HepG2 (cell line): Measurements from ENCODE around the gene TMUB1. TPM values are rescaled to one million over a fixed set of nuclear protein-coding genes. Genes with fewer than 3 reads are reported as not detected.

Source experiments
- EP300 ChIP-seq, 3 experiments: sonication (generic) in 1 of 3; formaldehyde crosslinking in 1 of 3; IDR thresholded peaks; 2 replicates each; pipeline versions ENCODE4 v1.5.1 to v1.6.1; 2011 to 2020; ENCODE audit warnings: low read depth in 2 of 3, low read length in 2 of 3, borderline replicate concordance in 1 of 3, improper control_type of control experiment in 1 of 3, mild to moderate bottlenecking in 1 of 3, missing genetic modification reagents in 1 of 3, moderate library complexity in 1 of 3
- HCFC1 ChIP-seq: fragments of 150-350 bp; IDR thresholded peaks from 2 replicates; pipeline ENCODE4 v1.6.1; 2014; ENCODE audit warnings: low read depth, low read length
- NCOA5 ChIP-seq: sonication (generic); formaldehyde crosslinking; IDR thresholded peaks from 2 replicates; pipeline ENCODE4 v1.4.0; 2020; ENCODE audit warnings: missing genetic modification reagents
- POGK ChIP-seq: sonication (generic); formaldehyde crosslinking; conservative IDR thresholded peaks from 2 replicates; pipeline ENCODE4 v1.8.0; 2022; ENCODE audit warnings: mild to moderate bottlenecking, moderate library complexity, missing genetic modification reagents
- RBAK ChIP-seq: sonication (generic); formaldehyde crosslinking; IDR thresholded peaks from 2 replicates; pipeline ENCODE4 v1.5.1; 2020; ENCODE audit warnings: mild to moderate bottlenecking, missing genetic modification reagents
- RFX5 ChIP-seq: IDR thresholded peaks from 2 replicates; pipeline ENCODE4 v1.6.1; 2011; ENCODE audit warnings: low read depth, low read length, improper control_type of control experiment
- SETDB1 ChIP-seq: sonication (generic); formaldehyde crosslinking; IDR thresholded peaks from 2 replicates; pipeline ENCODE4 v1.5.1; 2020; ENCODE audit warnings: missing genetic modification reagents, mild to moderate bottlenecking, borderline replicate concordance
- SP2 ChIP-seq: sonication (generic); formaldehyde crosslinking; IDR thresholded peaks from 2 replicates; pipeline ENCODE4 v1.5.1; 2020; ENCODE audit warnings: mild to moderate bottlenecking, missing genetic modification reagents
- TBX3 ChIP-seq: fragments of 450-650 bp; IDR thresholded peaks from 2 replicates; pipeline ENCODE4 v1.6.1; 2017; ENCODE audit warnings: antibody characterized with exemption, mild to moderate bottlenecking, inconsistent platforms, borderline replicate concordance
- TOPORS ChIP-seq: sonication (generic); formaldehyde crosslinking; IDR thresholded peaks from 2 replicates; pipeline ENCODE4 v1.8.0; 2023; ENCODE audit warnings: mild to moderate bottlenecking, missing genetic modification reagents
- ZFP36 ChIP-seq: fragments of 150-350 bp; IDR thresholded peaks from 2 replicates; pipeline ENCODE4 v1.6.1; 2018; ENCODE audit warnings: borderline replicate concordance, low read length, low read depth; ENCODE audit not compliant: partially characterized antibody
- ZIK1 ChIP-seq: sonication (generic); formaldehyde crosslinking; IDR thresholded peaks from 2 replicates; pipeline ENCODE4 v1.5.0; 2020; ENCODE audit warnings: mild to moderate bottlenecking, low read depth, missing genetic modification reagents, borderline replicate concordance
- ZNF142 ChIP-seq: sonication (generic); formaldehyde crosslinking; IDR thresholded peaks from 2 replicates; pipeline ENCODE4 v1.4.0; 2020; ENCODE audit warnings: missing genetic modification reagents
- ZNF280B ChIP-seq: sonication (generic); formaldehyde crosslinking; IDR thresholded peaks from 2 replicates; pipeline ENCODE4 v1.5.0; 2020; ENCODE audit warnings: missing genetic modification reagents, mild to moderate bottlenecking, borderline replicate concordance
- ZNF282 ChIP-seq: fragments of 450-650 bp; IDR thresholded peaks from 2 replicates; pipeline ENCODE4 v1.6.1; 2018; ENCODE audit not compliant: partially characterized antibody
- ZNF556 ChIP-seq: sonication (generic); formaldehyde crosslinking; IDR thresholded peaks from 2 replicates; pipeline ENCODE4 v1.4.0; 2020; ENCODE audit warnings: mild to moderate bottlenecking, missing genetic modification reagents, borderline replicate concordance
- ZNF766 ChIP-seq: sonication (generic); formaldehyde crosslinking; IDR thresholded peaks from 2 replicates; pipeline ENCODE4 v1.5.0; 2020; ENCODE audit warnings: missing genetic modification reagents, borderline replicate concordance
- ZSCAN5A ChIP-seq: sonication (generic); formaldehyde crosslinking; IDR thresholded peaks from 2 replicates; pipeline ENCODE4 v1.8.0; 2022; ENCODE audit warnings: mild to moderate bottlenecking, missing genetic modification reagents, borderline replicate concordance
- polyA plus RNA-seq, 8 experiments: library from polyadenylated mRNA; depleted of rRNA in 3 of 8; stranded (reverse) in 7 of 8; unstranded in 1 of 8; fragments of >200 nt; fragmentation: Illumina TruSeq in 4 of 8; extraction: Trizol in 4 of 8; gene quantifications; 2 replicates each; pipeline versions ENCODE4 v1.2.1 to v1.2.3, GENCODE V29; 2011 to 2016; ENCODE audit warnings: low read depth in 4 of 8, missing spikeins in 1 of 8, mixed read lengths in 1 of 8; ENCODE audit not compliant: insufficient read depth in 1 of 8
- total RNA-seq, 5 experiments: library from RNA; depleted of rRNA; stranded (reverse); fragments of >200 nt; fragmentation: Illumina TruSeq; extraction: Trizol; gene quantifications; 2 replicates each; pipeline ENCODE4 v1.2.3, GENCODE V29; 2016; ENCODE audit warnings: low read depth in 1 of 5

Gene TMUB1
- total and polyA plus RNA-seq, 2 of the 13 experiments (the other 11 are each of a cell fraction or from before 2014, with no cell fraction given) = 44.8 to 51.6 TPM

GRCh38 chr7:151080522-151081169, 2.6 kb downstream of the TMUB1 start, which contains the start of gene FASTK (continued):
- peak; percentile 47; the same call in 1 of the 2 replicates for TF ChIP-seq HCFC1
- TF ChIP-seq ZNF142 = no peak; the same call in 1 of the 2 replicates
- no peak for TF ChIP-seq RFX5
- TF ChIP-seq TBX3 = no peak
- TF ChIP-seq ZSCAN5A = no peak
- TF ChIP-seq ZNF556 (CRISPR knock-in tag) = peak; percentile 32; the same call in 1 of the 2 replicates
- no peak for TF ChIP-seq ZNF282
- TF ChIP-seq ZNF280B = no peak
- peak; percentile 67; the same call in 1 of the 2 replicates for TF ChIP-seq POGK (CRISPR knock-in tag)
- no peak for TF ChIP-seq ZIK1 (CRISPR knock-in tag)
- TF ChIP-seq NCOA5 (CRISPR knock-in tag) = no peak
- TF ChIP-seq TOPORS (CRISPR knock-in tag) = peak; percentile 72; the same call in 1 of the 2 replicates
- TF ChIP-seq ZFP36 = no peak
- TF ChIP-seq EP300 (IDR thresholded peaks at IDR 0.05; ENCODE audit: low read depth in 2 of 2, low read length in 2 of 2) = peak in 1 of 2 experiments; percentile 20; a peak in 1 of 4 replicates
- no peak for TF ChIP-seq EP300 (CRISPR knock-in tag; IDR thresholded peaks at IDR 0.05; ENCODE audit: borderline replicate concordance)
- no peak for TF ChIP-seq SP2
- 0 out of 2 replicates have a peak, but pooled peaks have one; percentile 8 for TF ChIP-seq ZNF766 (CRISPR knock-in tag)
- no peak for TF ChIP-seq RBAK (CRISPR knock-in tag)
- TF ChIP-seq SETDB1 (CRISPR knock-in tag) = no peak
